GM23338 (cell line): ENCODE measurements around the gene RIC1. TPM values are rescaled to one million over a fixed set of nuclear protein-coding genes. Genes with fewer than 3 reads are reported as not detected.

ENCODE experiments used
- ATAC-seq: fragments of 200-7000 bp; cut with Tn5 transposase; 3 replicates; pipeline ENCODE4 v1.9.1; 2020
- DNase-seq: peaks from one replicate; pipeline ENCODE4 v3.0.0-alpha.2; 2015; ENCODE audit warnings: low spot score
- H2AFZ ChIP-seq: fragments of 200-600 bp; sonication (generic); 2 replicates; pipeline ENCODE4 v1.8.0; 2016; ENCODE audit warnings: antibody characterized with exemption, mild to moderate bottlenecking, moderate library complexity
- H3F3A ChIP-seq: fragments of 200-600 bp; sonication (generic); replicated peaks from 2 replicates; pipeline ENCODE4 v1.8.0; 2017; ENCODE audit warnings: antibody characterized with exemption, mixed run types, low read depth
- H3K27ac ChIP-seq: fragments of 200-600 bp; sonication (generic); 2 replicates; pipeline ENCODE4 v1.6.1; 2016; ENCODE audit warnings: low read depth
- H3K27me3 ChIP-seq: fragments of 200-600 bp; sonication (generic); 2 replicates; pipeline ENCODE4 v1.8.0; 2016; ENCODE audit warnings: mild to moderate bottlenecking, mixed run types, moderate library complexity; ENCODE audit not compliant: insufficient read depth
- H3K36me3 ChIP-seq: fragments of 200-600 bp; sonication (generic); 2 replicates; pipeline ENCODE4 v1.8.0; 2016; ENCODE audit warnings: mild to moderate bottlenecking; ENCODE audit not compliant: insufficient read depth
- H3K4me1 ChIP-seq: fragments of 200-600 bp; sonication (generic); 2 replicates; pipeline ENCODE4 v1.8.0; 2016; ENCODE audit warnings: mild to moderate bottlenecking, moderate library complexity; ENCODE audit not compliant: insufficient read depth
- H3K4me2 ChIP-seq: fragments of 200-600 bp; sonication (generic); 2 replicates; pipeline ENCODE4 v1.7.1; 2017; ENCODE audit warnings: mixed run types
- H3K4me3 ChIP-seq: fragments of 200-600 bp; sonication (generic); 2 replicates; pipeline ENCODE4 v1.6.1; 2016; ENCODE audit warnings: mixed run types
- H3K79me2 ChIP-seq: fragments of 200-600 bp; sonication (generic); replicated peaks from 2 replicates; pipeline ENCODE4 v1.8.0; 2017; ENCODE audit warnings: mild to moderate bottlenecking; ENCODE audit not compliant: insufficient read depth
- H3K9me2 ChIP-seq: fragments of 200-600 bp; sonication (generic); 2 replicates; pipeline ENCODE4 v1.8.0; 2017; ENCODE audit not compliant: insufficient read depth
- H4K20me1 ChIP-seq: fragments of 200-600 bp; sonication (generic); replicated peaks from 2 replicates; pipeline ENCODE4 v1.8.0; 2017; ENCODE audit warnings: mild to moderate bottlenecking; ENCODE audit not compliant: insufficient read depth
- H3K27ac Mint-ChIP-seq: 2 replicates; pipeline ENCODE4 v1.8.0; 2020; ENCODE audit warnings: inconsistent platforms, mild to moderate bottlenecking, moderate library complexity, mixed read lengths
- H3K27me3 Mint-ChIP-seq: 3 replicates; pipeline ENCODE4 v1.8.0; 2022; ENCODE audit warnings: low read depth, mild to moderate bottlenecking, moderate library complexity, mixed read lengths, inconsistent platforms; ENCODE audit not compliant: insufficient read depth, poor library complexity
- H3K36me3 Mint-ChIP-seq: 3 replicates; pipeline ENCODE4 v1.8.0; 2021; ENCODE audit warnings: low read depth, mild to moderate bottlenecking, inconsistent platforms, moderate library complexity, mixed read lengths
- H3K4me1 Mint-ChIP-seq: 3 replicates; pipeline ENCODE4 v1.8.0; 2020; ENCODE audit warnings: mild to moderate bottlenecking, inconsistent platforms, mixed read lengths
- H3K4me3 Mint-ChIP-seq: 3 replicates; pipeline ENCODE4 v1.8.0; 2021; ENCODE audit warnings: moderate library complexity, mild to moderate bottlenecking, inconsistent platforms, mixed read lengths
- H3K9me3 Mint-ChIP-seq: 3 replicates; pipeline ENCODE4 v1.8.0; 2020; ENCODE audit warnings: moderate library complexity, mild to moderate bottlenecking, inconsistent platforms, mixed read lengths
- CTCF ChIP-seq, 2 experiments: fragments of 200-600 bp in 1 of 2; sonication (generic) in 1 of 2; conservative IDR thresholded peaks; 2 replicates each; pipeline versions ENCODE4 v1.5.1 to v1.6.1; 2016 to 2017; ENCODE audit warnings: antibody characterized with exemption in 2 of 2, low read depth in 2 of 2, mild to moderate bottlenecking in 2 of 2, moderate library complexity in 1 of 2
- ZNF462 ChIP-seq: fragments of 250-450 bp; sonication (Bioruptor Pico); IDR thresholded peaks from 2 replicates; pipeline ENCODE4 v1.5.0; 2020; ENCODE audit warnings: mild to moderate bottlenecking, moderate library complexity
- polyA plus RNA-seq: library from polyadenylated mRNA; unstranded; fragments of >200 nt; fragmentation: Nextera tagmentation; extraction: Ambion mirVana; gene quantifications from 2 replicates; pipeline ENCODE4 v1.2.1, GENCODE V29; 2016
- total RNA-seq: library from RNA; depleted of rRNA; stranded (reverse); fragments of >200 nt; shearing (Covaris generic); gene quantifications from 2 replicates; pipeline ENCODE4 v1.2.3, GENCODE V29; 2014
- TF ChIP-seq, protein P1 (sequence below): IDR thresholded peaks from 2 replicates; pipeline ENCODE4 v1.6.1; 2016; ENCODE audit warnings: antibody characterized with exemption

Gene RIC1
- total and polyA plus RNA-seq, 2 experiments from 2014 or later = 7.8 to 34.9 TPM

DNA sequence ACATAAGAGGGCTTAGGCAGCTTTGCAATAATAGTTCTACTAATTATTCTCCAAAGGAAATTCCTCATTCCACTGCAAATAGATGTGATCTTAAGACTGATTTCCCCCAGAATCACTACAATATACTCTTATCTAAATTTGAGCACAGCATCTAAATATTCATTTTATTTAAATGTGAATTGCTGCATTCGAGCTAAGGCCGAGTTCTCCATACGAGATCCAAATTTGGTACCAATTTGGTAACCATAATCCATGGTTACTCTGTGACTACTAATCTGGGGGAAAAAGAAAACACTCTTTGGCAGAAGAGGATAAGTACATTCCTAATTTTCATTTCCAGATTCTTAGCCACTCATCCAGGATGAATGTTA, 19.7 kb upstream of the RIC1 start:
- Mint-ChIP-seq H3K4me1 (peaks cover 4% of the 10 kb centered on the region; the same call in 2 of the 3 replicates), H3K4me3 (no peak overlapping the region), H3K9me3 (peaks cover 3% of the 10 kb centered on the region; the same call in 2 of the 3 replicates), H3K36me3 (no peaks in the 10 kb centered on the region), H3K27me3 (no peaks in the 10 kb centered on the region), H3K27ac (no peak overlapping the region)
- Histone ChIP-seq H4K20me1 (no peaks in the 10 kb centered on the region), H3K4me1 (peaks cover 5% of the 10 kb centered on the region; the same call in 1 of the 2 replicates), H3K36me3 (no peaks in the 10 kb centered on the region), H2AFZ (no peak overlapping the region), H3K9me2 (no peaks in the 10 kb centered on the region), H3K4me2 (no peak overlapping the region), H3K27ac (no peak overlapping the region), H3K79me2 (no peaks in the 10 kb centered on the region), H3K27me3 (no peaks in the 10 kb centered on the region), H3K4me3 (no peak overlapping the region), H3F3A (no peaks in the 10 kb centered on the region)
- ATAC-seq (no peak), DNase-seq (no peak)
- TF ChIP-seq ZNF462 = no peak

GRCh38 chr9:5610491-5610890, 18.4 kb upstream of the RIC1 start:
- Mint-ChIP-seq H3K4me1 (peaks cover 12% of the 10 kb centered on the region; the same call in 2 of the 3 replicates), H3K9me3 (peaks cover 3% of the 10 kb centered on the region; the same call in 2 of the 3 replicates), H3K27ac (no peak overlapping the region), H3K4me3 (no peak overlapping the region), H3K27me3 (no peaks in the 10 kb centered on the region), H3K36me3 (no peaks in the 10 kb centered on the region)
- H2AFZ ChIP-seq = no peak overlapping the region
- ATAC-seq (peak; percentile 41), DNase-seq (peak; percentile 36)
- no peaks in the 10 kb centered on the region for H3K36me3 ChIP-seq
- H3K27ac ChIP-seq = no peak overlapping the region
- H3K27me3 ChIP-seq = no peaks in the 10 kb centered on the region
- H3K79me2 ChIP-seq = no peaks in the 10 kb centered on the region
- H3K4me1 ChIP-seq = peaks cover 5% of the 10 kb centered on the region; the same call in 1 of the 2 replicates
- no peaks in the 10 kb centered on the region for H3K9me2 ChIP-seq
- no peak overlapping the region for H3K4me2 ChIP-seq
- no peak overlapping the region for H3K4me3 ChIP-seq
- no peaks in the 10 kb centered on the region for H4K20me1 ChIP-seq
- no peaks in the 10 kb centered on the region for H3F3A ChIP-seq
- TF ChIP-seq, protein P1, sequence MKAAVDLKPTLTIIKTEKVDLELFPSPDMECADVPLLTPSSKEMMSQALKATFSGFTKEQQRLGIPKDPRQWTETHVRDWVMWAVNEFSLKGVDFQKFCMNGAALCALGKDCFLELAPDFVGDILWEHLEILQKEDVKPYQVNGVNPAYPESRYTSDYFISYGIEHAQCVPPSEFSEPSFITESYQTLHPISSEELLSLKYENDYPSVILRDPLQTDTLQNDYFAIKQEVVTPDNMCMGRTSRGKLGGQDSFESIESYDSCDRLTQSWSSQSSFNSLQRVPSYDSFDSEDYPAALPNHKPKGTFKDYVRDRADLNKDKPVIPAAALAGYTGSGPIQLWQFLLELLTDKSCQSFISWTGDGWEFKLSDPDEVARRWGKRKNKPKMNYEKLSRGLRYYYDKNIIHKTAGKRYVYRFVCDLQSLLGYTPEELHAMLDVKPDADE = no peak
- TF ChIP-seq CTCF (conservative IDR thresholded peaks at IDR 0.05; ENCODE audit: low read depth in 2 of 2) = peak; percentile 45 to 55; a peak in 3 of 4 replicates
